Neural progenitor cell (in vitro differentiated cells): ENCODE results near the gene NFATC2. TPM values are rescaled to one million over a fixed set of nuclear protein-coding genes. Genes with fewer than 3 reads are reported as not detected.
A peak's percentile ranks its signal among the peaks of the same experiment; 100 is the strongest.

Experiments
- DNase-seq: peaks from one replicate; pipeline ENCODE4 v3.0.0-alpha.2; 2016; ENCODE audit warnings: low spot score
- H2AFZ ChIP-seq: fragments of 200-600 bp; sonication (generic); replicated peaks from 2 replicates; pipeline ENCODE4 v1.6.1; 2016; ENCODE audit warnings: antibody characterized with exemption
- H3F3A ChIP-seq: fragments of 200-600 bp; sonication (generic); 2 replicates; pipeline ENCODE4 v1.6.1; 2016; ENCODE audit warnings: antibody characterized with exemption, low read depth
- H3K27ac ChIP-seq: fragments of 200-600 bp; sonication (generic); 2 replicates; pipeline ENCODE4 v1.5.1; 2016; ENCODE audit warnings: mild to moderate bottlenecking
- H3K27me3 ChIP-seq: fragments of 200-600 bp; sonication (generic); 2 replicates; pipeline ENCODE4 v1.6.1; 2016; ENCODE audit warnings: mild to moderate bottlenecking, moderate library complexity
- H3K36me3 ChIP-seq: fragments of 200-600 bp; sonication (generic); 2 replicates; pipeline ENCODE4 v1.5.1; 2016
- H3K4me1 ChIP-seq: fragments of 200-600 bp; sonication (generic); 2 replicates; pipeline ENCODE4 v1.6.1; 2016; ENCODE audit warnings: mixed run types
- H3K4me2 ChIP-seq: fragments of 200-600 bp; sonication (generic); 2 replicates; pipeline ENCODE4 v1.6.1; 2016
- H3K4me3 ChIP-seq: fragments of 200-600 bp; sonication (generic); 2 replicates; pipeline ENCODE4 v1.5.1; 2016
- H3K79me2 ChIP-seq: fragments of 200-600 bp; sonication (generic); 2 replicates; pipeline ENCODE4 v1.6.1; 2016; ENCODE audit warnings: low read depth
- H3K9ac ChIP-seq: fragments of 200-600 bp; sonication (generic); 2 replicates; pipeline ENCODE4 v1.6.1; 2016
- H3K9me3 ChIP-seq: fragments of 200-600 bp; sonication (generic); 2 replicates; pipeline ENCODE4 v1.5.1; 2016; ENCODE audit warnings: low read depth
- H4K20me1 ChIP-seq: fragments of 200-600 bp; sonication (generic); 2 replicates; pipeline ENCODE4 v1.6.1; 2016; ENCODE audit warnings: low read depth
- H3K27ac Mint-ChIP-seq: 3 replicates; pipeline ENCODE4 v1.8.0; 2021; ENCODE audit warnings: mixed read lengths
- H3K27me3 Mint-ChIP-seq: 2 replicates; pipeline ENCODE4 v1.8.0; 2022; ENCODE audit warnings: low read depth, mild to moderate bottlenecking, inconsistent platforms, moderate library complexity, mixed read lengths; ENCODE audit not compliant: insufficient read depth
- H3K36me3 Mint-ChIP-seq: 3 replicates; pipeline ENCODE4 v1.8.0; 2021; ENCODE audit warnings: mixed read lengths
- H3K4me1 Mint-ChIP-seq: 3 replicates; pipeline ENCODE4 v1.8.0; 2021; ENCODE audit warnings: mixed read lengths
- H3K4me3 Mint-ChIP-seq: 3 replicates; pipeline ENCODE4 v1.8.0; 2021; ENCODE audit warnings: mild to moderate bottlenecking, moderate library complexity, mixed read lengths
- H3K9me3 Mint-ChIP-seq: 3 replicates; pipeline ENCODE4 v1.8.0; 2020; ENCODE audit warnings: mixed read lengths
- EZH2 ChIP-seq: fragments of 200-600 bp; sonication (generic); IDR thresholded peaks from 2 replicates; pipeline ENCODE4 v1.6.1; 2017; ENCODE audit warnings: antibody characterized with exemption, mild to moderate bottlenecking, moderate library complexity
- EZH2phosphoT487 ChIP-seq: fragments of 200-600 bp; sonication (generic); IDR thresholded peaks from 2 replicates; pipeline ENCODE4 v1.6.1; 2017; ENCODE audit warnings: antibody characterized with exemption
- total RNA-seq: library from RNA; depleted of rRNA; stranded (reverse); fragments of >200 nt; gene quantifications from 2 replicates; pipeline ENCODE4 v1.2.3, GENCODE V29; 2015; ENCODE audit warnings: low replicate concordance
- TF ChIP-seq, protein P1 (sequence below): fragments of 200-600 bp; sonication (generic); IDR thresholded peaks from 2 replicates; pipeline ENCODE4 v1.5.1; 2017; ENCODE audit warnings: antibody characterized with exemption, mild to moderate bottlenecking

The NFATC2 gene
- total RNA-seq, 1 donor from 2014 or later = 0.19 TPM

DNA sequence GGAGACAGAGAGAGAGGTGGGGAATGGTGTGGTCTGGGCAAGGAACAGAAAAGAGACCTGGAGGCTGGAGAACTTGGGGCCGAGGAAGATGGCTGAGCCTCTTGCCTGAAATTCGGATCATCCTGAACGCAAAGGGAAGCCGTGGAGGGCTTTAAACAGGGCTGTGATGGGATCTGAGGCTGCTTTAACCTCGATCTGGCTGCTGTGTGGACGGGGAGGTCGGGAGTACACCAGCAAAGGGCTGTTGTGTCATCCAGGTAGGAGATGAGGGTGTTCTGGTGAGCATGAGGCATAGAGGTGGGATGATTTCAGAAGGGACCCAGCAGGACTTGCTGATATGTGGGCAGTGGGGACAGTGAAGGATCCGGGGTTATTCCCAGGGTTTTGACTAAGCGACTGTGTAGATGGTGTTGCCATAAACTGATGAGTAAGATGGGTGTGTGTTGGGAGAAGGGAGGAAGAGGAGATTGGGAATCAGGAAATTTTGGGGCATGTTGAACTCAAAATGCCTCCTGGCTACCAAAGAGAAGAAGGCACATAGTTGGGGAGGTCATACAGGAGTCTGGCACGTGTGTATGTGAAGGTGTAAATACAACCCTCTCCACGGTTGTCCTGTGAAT is 158.5 kb downstream of the NFATC2 start:
- no peak overlapping the region for H2AFZ ChIP-seq
- H3K9ac ChIP-seq = no peak overlapping the region
- Mint-ChIP-seq H3K4me1 (peaks cover 20% of the 10 kb centered on the region), H3K36me3 (no peaks in the 10 kb centered on the region), H3K27me3 (peaks cover 6% of the 10 kb centered on the region), H3K27ac (peak overlapping the region; percentile 12), H3K9me3 (no peaks in the 10 kb centered on the region), H3K4me3 (no peak overlapping the region)
- no peaks in the 10 kb centered on the region for H3K79me2 ChIP-seq
- peaks cover 8% of the 10 kb centered on the region for H3K4me1 ChIP-seq
- no peaks in the 10 kb centered on the region for H3K27me3 ChIP-seq
- no peaks in the 10 kb centered on the region for H3F3A ChIP-seq
- H3K9me3 ChIP-seq = no peaks in the 10 kb centered on the region
- no peak overlapping the region for H3K4me3 ChIP-seq
- TF ChIP-seq, protein P1, sequence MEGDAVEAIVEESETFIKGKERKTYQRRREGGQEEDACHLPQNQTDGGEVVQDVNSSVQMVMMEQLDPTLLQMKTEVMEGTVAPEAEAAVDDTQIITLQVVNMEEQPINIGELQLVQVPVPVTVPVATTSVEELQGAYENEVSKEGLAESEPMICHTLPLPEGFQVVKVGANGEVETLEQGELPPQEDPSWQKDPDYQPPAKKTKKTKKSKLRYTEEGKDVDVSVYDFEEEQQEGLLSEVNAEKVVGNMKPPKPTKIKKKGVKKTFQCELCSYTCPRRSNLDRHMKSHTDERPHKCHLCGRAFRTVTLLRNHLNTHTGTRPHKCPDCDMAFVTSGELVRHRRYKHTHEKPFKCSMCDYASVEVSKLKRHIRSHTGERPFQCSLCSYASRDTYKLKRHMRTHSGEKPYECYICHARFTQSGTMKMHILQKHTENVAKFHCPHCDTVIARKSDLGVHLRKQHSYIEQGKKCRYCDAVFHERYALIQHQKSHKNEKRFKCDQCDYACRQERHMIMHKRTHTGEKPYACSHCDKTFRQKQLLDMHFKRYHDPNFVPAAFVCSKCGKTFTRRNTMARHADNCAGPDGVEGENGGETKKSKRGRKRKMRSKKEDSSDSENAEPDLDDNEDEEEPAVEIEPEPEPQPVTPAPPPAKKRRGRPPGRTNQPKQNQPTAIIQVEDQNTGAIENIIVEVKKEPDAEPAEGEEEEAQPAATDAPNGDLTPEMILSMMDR = no peak
- no peak for DNase-seq
- H4K20me1 ChIP-seq = no peaks in the 10 kb centered on the region
- no peak overlapping the region for H3K4me2 ChIP-seq
- H3K36me3 ChIP-seq = no peaks in the 10 kb centered on the region
- no peak overlapping the region for H3K27ac ChIP-seq

DNA sequence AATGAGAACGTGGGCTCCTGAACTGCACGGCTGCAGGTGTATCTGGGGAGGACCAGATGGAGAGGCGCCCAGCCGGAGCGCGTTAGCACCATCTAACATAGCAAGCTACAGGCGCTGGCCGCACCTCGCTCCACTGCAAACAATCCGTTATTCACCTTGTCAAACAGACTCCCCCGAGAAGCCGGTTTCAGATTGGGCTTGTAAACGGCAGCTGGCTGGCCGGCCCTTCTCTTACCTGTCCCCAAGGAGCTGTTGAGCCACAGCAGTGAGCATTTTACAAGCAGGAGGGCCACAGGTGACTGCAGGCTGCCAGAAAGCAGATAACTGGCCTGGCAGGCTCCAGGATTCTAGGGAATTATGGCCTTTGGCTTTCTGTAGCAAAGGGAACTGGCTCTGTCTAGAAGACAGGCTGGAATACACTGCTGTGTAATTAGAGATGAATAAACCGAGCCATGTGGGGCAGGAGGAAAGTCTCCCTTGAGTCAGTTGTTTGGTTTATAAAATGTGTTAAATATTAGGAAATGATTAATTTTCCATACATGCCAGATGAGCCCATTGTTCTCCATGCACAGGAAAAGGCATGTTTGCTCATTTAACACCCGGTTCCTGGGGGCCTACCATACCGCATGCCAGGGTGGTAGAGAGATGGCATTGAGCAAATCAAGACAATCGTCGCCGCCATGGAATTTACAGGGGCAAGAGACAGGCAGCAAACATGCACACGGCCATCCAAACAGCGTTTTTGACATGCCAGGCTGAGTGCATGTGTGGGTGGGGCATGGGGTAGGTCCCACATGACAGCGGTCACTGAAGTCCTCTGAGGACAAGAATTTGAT is 159.3 kb downstream of the NFATC2 start:
- H3K9ac ChIP-seq = no peak overlapping the region
- H2AFZ ChIP-seq = no peak overlapping the region
- Mint-ChIP-seq H3K4me1 (peaks cover 22% of the 10 kb centered on the region), H3K4me3 (no peak overlapping the region), H3K9me3 (no peaks in the 10 kb centered on the region), H3K27me3 (peaks cover 6% of the 10 kb centered on the region), H3K27ac (no peak overlapping the region), H3K36me3 (no peaks in the 10 kb centered on the region)
- no peak overlapping the region for H3K4me3 ChIP-seq
- H3K27ac ChIP-seq = no peak overlapping the region
- no peaks in the 10 kb centered on the region for H3F3A ChIP-seq
- TF ChIP-seq EZH2 (no peak), EZH2phosphoT487 (no peak)
- TF ChIP-seq, protein P1 = no peak
- DNase-seq = no peak
- H3K79me2 ChIP-seq = no peaks in the 10 kb centered on the region
- H4K20me1 ChIP-seq = no peaks in the 10 kb centered on the region
- no peaks in the 10 kb centered on the region for H3K9me3 ChIP-seq
- H3K4me1 ChIP-seq = peaks cover 8% of the 10 kb centered on the region
- H3K36me3 ChIP-seq = no peaks in the 10 kb centered on the region
- H3K27me3 ChIP-seq = no peaks in the 10 kb centered on the region
- H3K4me2 ChIP-seq = no peak overlapping the region

DNA sequence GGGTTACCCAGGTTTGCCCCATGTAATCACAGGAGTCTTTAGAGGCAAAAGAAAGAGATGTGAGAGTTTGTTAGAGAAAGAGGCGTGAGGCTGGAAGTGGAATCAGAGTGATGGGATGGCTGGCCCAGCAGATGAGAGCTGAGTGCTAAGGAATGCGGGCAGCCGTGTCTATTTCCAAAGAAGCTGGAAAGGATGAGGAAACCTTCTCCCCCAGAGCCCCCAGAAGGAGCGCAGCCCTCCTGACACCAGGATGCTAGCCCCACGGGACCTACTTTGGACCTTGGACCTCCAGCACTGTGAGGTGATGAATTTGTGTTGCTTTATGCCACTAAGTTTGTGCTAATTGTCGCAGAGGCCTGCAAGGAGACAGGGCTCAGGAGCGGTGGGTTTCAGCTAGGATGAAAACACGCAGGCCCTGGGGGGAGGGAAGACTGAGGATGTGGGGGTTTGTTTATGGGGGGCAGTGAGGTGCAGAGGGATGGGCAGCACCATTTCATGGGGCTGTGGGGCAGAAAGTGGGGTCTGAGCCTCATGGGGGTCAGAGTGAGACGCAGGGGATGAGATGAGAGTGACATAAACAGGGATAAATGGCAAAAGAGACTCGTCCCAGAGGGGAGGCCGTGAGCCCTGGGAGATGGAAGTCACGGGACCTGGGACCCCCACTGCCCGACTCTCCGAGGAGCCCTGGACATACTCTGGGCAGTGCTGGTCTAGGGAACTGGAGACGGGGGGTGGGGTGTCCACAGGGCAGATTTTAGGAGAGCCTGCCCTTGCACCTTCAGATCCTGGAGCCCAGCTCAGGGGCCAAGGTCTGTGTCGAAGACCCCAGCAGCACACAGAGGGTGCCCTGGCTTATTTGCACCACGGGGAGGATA is 160.2 kb downstream of the NFATC2 start:
- Histone ChIP-seq H3K9me3 (no peaks in the 10 kb centered on the region), H3K27me3 (no peaks in the 10 kb centered on the region), H3K4me3 (no peak overlapping the region), H3K4me1 (peaks cover 7% of the 10 kb centered on the region), H3K27ac (no peak overlapping the region), H4K20me1 (no peaks in the 10 kb centered on the region), H3K79me2 (no peaks in the 10 kb centered on the region), H2AFZ (no peak overlapping the region), H3K36me3 (no peaks in the 10 kb centered on the region), H3F3A (no peaks in the 10 kb centered on the region), H3K9ac (no peak overlapping the region), H3K4me2 (no peak overlapping the region)
- Mint-ChIP-seq H3K36me3 (no peaks in the 10 kb centered on the region), H3K4me3 (no peak overlapping the region), H3K27me3 (peaks cover 6% of the 10 kb centered on the region), H3K27ac (no peak overlapping the region), H3K4me1 (peaks cover 22% of the 10 kb centered on the region), H3K9me3 (no peaks in the 10 kb centered on the region)
- TF ChIP-seq EZH2phosphoT487 (no peak), EZH2 (no peak)
- TF ChIP-seq, protein P1 = no peak
- DNase-seq = no peak
